GM21381 (cell line): Measurements from ENCODE around the gene ZFYVE27.

Source experiments
- ATAC-seq: cut with Tn5 transposase; IDR thresholded peaks from one replicate; pipeline ENCODE4 v1.9.1; 2021; ENCODE audit warnings: mild to moderate bottlenecking, moderate library complexity; ENCODE audit not compliant: unreplicated experiment

Gene ZFYVE27

GRCh38 chr10:97743169-97743943 is 6.4 kb downstream of the ZFYVE27 start:
- ATAC-seq = no peak

GRCh38 chr10:97744405-97745035 is 7.6 kb downstream of the ZFYVE27 start:
- no peak for ATAC-seq

GRCh38 chr10:97747573-97747972 is 10.6 kb downstream of the ZFYVE27 start:
- no peak for ATAC-seq

- ATAC-seq = no peak
Observed at GRCh38 chr10:97748116-97748515, 11.2 kb downstream of the ZFYVE27 start.

DNA sequence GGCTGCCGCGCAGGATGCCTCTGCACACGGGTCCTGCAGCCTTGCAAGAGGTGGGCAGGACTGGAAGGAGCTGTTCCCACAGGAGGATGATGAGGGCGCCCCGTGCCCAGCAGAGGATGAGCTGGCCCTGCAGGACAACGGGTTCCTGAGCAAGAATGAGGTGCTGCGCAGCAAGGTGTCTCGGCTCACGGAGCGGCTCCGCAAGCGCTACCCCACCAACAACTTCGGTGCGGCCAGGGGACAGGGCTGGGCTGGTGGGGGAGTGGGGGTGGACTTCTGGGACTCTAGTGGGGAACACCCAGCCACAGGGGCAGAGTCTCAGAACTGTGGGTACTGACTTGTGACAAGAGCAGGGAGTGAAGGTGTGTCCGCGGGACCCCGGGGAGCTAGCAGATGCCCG is 16.0 kb downstream of the ZFYVE27 start:
- no peak for ATAC-seq

GRCh38 chr10:97754726-97755125 is 17.8 kb downstream of the ZFYVE27 start:
- no peak for ATAC-seq

GRCh38 chr10:97755718-97756117 is 18.8 kb downstream of the ZFYVE27 start:
- ATAC-seq = no peak

DNA sequence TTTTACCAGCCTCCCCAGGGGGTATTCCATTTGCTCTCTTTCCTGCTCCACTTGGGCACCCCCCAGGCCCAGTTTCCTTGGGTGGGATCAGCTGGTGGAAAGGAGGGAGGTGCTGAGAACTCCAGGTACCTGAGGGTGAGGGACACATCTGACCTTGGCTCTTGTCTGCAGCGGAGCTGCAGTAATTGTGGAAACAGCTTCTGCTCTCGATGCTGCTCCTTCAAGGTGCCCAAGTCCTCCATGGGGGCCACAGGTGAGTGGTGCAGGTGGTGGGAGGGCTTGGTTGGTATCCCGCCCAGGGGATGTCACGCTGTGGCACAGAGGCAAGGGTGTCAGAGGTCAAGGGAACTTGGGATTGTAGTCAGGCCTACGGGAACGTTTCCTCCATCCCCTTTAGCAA is 20.5 kb downstream of the ZFYVE27 start:
- no peak for ATAC-seq

- no peak for ATAC-seq
Observed at GRCh38 chr10:97759158-97759887, 22.4 kb downstream of the ZFYVE27 start.

GRCh38 chr10:97759946-97760345 is 23.0 kb downstream of the ZFYVE27 start:
- ATAC-seq = no peak

DNA sequence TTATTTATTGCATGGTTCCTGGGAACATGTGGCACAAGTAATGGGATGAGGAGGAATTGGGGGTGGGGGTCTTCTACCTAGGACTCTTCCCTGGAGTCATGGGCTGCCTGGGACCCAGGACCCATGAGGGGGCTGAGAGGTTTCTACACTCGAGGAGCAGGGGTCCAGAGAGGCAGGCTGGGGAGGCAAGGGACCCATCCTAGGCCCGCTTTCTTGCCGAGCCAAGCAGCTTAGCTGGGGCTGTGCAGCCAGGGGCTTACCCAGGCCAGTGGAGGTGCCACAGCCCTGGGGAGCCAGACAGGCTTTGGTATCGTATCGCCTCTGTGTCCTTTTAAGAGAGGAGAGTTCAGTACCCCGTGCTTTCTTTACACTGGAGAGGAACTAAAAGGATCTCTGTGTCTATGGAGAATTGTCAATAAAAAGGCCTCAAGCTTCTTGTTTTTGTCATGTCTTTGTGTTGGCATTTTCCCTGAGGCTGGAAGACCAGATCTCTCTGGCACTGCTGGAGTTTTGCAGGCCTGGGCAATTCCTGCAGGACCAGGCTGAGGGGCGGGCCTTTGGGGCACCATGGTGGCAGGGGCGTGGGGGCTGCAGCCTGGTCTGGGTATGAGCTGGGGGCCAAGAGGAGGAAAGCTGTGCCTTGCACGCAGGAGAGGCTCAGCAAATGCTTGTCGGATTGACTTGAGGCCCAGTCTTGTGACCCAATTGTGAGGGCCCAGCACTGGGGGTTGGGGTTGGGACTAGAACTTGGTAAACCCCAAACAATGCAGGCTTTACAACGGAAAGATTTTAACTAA is 23.7 kb downstream of the ZFYVE27 start:
- ATAC-seq = no peak

DNA sequence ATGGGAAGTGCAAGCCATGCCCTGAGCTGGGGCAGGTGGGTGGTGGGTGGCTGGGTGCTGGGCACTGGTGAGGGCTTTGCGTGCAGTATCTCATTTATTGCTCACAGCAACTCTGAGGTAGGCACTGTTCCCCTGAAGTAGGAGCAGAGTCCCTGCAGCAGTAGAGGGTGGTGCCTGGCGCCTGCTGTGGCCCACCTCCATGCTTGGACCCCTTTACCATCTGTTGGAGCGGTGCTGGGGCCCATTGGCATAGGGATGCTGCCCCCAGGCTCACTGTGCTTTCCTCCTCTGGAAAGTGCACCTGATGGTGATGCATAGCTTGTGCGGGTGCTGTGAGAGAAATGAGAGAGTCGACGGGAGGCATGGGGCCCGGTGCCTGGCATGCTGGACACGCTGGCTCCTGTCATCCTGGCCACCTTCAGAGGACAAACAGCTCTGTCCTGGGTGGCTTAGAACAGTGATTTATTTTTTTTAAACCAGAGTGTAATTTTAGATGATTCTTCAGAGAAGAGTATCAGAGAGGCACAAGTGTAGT is 24.5 kb downstream of the ZFYVE27 start:
- ATAC-seq = no peak

DNA sequence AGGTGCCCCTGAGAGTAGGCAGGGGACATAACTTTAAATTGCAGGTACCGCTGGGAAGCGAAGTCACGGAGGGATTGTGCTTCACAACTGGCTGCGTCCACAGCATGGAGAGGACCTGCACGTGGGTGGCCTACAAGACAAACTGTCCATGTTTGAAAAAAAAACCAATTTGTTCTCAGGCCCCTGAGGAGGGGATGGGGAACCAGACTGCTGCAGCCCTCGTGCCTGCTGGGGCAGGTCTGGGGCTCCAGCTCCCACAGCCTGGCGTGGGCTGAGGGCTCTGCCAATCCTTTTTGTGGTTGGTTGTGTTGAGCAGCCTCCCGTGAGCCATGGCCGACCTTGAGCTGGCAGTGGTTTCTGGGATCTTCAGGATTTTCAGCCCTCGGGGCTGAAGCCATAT is 25.1 kb downstream of the ZFYVE27 start:
- no peak for ATAC-seq

DNA sequence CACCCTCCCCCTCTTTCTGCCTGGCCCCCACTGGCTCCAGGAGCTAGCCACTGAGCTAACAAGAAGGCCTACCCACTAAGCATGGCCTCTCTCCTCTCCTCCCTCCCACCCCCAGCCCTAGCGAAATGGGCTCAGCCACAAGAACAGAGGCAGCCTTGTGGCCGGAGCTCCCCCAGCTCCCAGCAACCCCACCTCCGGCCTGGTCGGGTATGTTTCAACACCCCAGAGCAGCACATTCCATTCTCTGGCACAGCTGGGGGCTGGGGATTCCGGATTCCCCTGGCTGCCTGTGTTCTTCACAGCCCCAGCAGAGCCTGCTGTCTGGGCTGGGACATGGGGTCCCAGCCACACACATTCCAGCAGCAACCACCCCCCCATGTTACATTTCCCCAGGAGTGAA is 25.9 kb downstream of the ZFYVE27 start:
- no peak for ATAC-seq

DNA sequence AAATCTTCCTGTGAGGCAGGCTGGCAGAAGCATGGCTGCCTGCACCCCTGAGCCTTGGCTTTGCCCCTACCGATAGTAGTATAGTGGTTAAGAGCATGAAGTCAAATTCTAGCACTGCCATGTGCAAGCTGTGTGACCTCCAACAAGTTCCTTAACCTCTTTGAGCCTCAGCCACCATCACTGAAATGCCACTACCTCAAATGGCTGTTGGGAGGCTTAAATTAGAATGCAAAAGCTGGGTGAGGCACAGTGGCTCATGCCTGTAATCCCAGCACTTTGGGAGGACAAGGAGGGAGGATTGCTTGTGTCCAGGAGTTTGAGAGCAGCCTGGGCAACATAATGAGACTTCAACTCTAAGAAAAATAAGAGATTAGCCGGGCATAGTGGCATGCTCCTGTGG is 26.5 kb downstream of the ZFYVE27 start:
- ATAC-seq = no peak

DNA sequence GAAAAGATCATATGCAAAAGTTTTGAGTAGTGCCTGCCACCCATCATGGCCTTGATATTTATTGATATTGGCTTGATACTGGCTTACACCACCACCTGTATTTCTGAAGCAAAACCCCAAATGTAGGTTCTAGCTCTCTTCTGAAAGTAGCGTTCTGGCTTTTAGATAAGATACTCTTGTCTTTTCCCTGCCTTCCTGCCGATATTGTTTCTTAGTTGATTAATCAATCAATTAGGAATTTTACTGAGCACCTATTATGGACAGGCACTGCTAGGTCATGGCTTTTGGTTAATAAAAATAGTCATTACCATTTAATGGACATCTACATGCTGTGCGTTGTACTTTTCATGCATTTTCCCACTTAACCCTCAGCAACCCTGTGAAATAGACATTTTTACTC is 27.0 kb downstream of the ZFYVE27 start:
- ATAC-seq = no peak

- no peak for ATAC-seq
Observed at GRCh38 chr10:97764519-97764931, 27.6 kb downstream of the ZFYVE27 start.

GRCh38 chr10:97765201-97765600 is 28.3 kb downstream of the ZFYVE27 start:
- no peak for ATAC-seq

- ATAC-seq = no peak
Observed at GRCh38 chr10:97766106-97766810, 29.3 kb downstream of the ZFYVE27 start.
